HG03432 (cell line): ENCODE measurements around the gene ABLIM1.

Experiments
- ATAC-seq: cut with Tn5 transposase; IDR thresholded peaks from one replicate; pipeline ENCODE4 v1.9.1; 2021; ENCODE audit warnings: mild to moderate bottlenecking, moderate library complexity; ENCODE audit not compliant: unreplicated experiment

The ABLIM1 gene

DNA sequence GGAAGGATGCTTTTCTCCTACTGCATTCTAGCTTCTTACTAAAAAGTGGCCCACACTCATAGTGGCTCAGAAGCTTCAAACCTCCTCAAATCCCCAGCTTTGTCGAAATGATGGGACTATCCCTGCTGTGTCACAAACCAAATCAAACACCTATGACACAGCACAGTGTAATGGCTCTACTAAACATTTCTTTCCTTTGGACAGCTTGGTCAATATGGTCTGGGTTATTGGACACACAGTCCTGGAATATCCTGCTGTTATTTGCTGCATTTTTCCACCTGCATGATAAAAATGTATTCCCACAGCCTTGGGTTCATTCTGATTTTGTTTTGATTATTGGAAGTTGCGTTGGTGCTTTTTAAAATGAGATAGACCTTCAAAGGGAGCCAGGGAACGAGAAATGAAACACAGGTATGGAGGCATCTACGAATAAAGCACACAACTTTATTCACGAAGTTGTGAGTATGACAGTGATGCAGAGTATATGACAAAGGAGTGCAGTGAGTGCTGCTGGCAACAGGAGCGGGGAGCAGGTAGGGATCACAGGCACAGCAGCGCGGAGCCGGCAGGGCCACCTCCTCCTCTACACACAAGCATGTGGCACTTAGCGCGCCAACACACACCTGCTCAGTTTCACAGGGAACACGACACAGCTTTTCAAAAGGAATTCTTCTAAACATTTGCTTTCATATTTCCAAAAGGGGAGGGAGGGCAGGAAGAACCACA, 227.2 kb downstream of the ABLIM1 start:
- ATAC-seq = no peak

DNA sequence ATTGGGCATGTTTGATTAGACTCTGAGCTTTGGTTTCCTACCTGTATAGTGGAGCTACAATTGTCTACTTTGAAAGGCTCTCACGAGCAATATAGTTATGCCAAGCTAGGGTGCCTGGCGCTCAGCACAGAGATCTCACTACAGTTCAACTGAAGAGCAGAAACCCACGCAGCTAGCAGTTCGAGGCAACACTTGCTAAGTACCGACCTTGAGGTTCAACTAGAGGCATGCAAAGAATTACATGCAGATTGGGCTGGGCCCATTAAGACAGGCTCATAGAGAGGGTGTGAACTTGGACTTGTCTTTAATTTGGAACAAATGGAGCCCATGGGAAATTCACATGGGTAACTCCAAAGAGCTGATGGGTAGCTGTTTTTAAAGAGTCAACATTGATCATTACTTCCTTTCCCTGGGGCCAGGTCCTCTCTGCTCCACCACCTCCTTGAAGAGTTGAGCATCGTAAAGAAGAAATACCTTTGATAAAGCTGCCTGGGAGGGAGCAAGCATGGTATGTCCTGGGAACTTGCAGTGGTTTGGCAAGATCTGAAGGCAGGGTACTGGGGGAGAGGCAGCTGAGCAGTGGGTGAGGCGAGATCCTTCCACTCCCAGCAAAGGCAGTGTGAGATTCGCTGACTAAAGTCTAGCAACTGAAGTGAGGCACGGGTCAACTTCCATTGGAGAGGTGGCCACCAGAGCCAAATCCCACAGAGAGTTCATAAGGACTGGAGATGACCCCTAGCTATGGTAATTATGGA, 228.3 kb downstream of the ABLIM1 start:
- no peak for ATAC-seq

DNA sequence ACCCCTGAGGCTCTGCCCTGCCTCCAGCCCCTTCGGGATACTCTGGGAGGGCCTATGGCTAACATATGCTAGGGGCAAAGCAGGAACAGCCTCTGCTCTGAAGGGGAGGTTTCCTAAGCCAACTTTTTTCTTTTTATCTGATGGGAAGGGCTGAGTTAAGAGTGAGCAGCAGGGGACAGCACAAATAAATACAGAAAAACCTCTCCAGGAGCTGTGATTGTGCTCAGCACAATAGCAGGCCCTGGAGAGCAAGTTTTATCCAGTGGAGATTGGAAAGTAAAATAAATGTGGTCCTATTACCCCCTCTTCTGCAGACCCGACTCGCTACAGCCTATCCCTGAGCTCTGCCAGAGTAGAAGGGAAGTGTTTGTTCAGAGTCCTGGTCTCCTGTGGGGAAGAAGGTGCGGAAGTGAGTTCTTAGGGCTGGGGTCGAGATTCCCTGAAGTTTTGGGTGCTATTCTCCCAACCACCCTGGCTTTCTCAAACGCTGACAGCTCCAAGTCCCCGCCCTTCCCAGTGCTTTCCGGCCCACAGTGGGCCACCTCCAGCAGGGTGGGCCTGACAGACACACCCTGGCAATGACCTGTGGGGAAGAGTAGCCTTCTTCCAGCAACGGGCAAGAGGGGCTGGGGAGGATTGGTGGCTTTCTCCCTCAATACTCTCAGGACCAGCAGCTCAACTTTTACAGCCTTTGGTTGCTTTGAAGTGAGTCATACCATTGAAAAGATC, 230.8 kb downstream of the ABLIM1 start:
- no peak for ATAC-seq

DNA sequence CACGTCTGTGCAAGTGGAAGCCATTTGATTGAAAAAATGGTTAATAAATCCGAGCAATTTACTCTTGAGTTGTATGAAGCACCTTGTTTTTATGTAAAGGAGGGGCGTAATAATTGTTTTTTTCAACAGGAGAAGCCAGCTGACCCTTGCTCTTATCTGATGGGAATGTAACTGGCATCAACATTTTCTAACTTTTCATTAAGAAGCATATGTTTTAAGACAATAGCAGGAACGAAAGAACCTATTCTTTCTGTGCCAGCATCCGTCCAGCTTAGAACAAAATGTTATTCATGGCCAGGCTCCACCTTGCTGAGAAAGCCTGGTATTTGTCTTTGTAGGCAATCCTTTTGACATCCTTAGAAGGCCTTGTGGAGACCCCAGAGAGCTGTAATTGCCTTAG, 231.6 kb downstream of the ABLIM1 start:
- ATAC-seq = no peak

DNA sequence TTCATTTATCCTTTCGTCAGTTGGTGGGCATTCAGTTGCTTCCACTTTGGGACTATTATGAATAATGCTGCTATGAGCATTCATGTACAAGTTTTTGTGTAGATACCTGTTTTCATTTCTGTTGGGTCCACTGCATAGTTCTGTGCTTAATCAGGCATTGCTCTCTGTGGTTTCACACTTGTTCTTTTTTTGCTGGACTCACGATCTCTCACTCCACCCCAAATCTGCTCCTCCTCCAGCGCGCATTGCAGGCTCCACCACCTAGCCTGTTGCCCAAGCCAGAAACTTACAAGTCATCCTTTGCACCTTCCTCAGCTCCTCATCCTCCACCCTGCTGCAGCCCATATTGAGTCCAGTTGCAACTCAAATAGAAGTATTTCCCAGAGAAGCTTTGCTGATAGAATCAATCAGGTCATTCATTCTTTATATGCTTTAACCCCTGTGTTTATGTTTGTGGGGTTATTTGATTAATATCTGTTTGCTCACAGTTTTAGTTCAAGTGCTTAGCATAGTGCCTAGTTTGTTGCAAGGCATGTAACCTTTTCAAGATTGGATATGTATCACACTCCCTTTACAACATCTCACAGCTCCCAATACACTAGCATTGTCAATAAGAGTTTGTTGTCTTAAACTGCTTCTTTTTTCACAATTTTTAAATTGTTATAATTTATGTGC, 237.1 kb downstream of the ABLIM1 start:
- ATAC-seq = no peak

DNA sequence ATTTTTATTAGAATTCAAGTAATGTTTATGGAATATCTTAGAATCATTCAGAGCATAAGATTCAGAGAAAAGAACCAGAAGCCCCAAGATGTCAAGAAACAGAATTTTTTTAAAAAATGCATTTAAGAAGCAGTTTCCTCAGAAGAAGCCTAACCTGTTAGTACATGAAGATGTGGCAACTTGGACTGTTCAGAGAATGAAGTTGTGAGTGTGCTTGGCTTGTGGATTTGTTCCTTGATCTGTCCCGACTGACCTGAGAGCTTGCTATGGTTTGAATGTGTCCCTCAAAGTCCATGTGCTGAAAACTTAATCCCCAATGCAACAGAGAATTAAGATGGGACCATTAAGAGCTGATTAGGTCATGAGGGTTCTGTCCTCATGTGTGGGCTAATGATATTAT, 240.0 kb downstream of the ABLIM1 start:
- ATAC-seq = no peak

DNA sequence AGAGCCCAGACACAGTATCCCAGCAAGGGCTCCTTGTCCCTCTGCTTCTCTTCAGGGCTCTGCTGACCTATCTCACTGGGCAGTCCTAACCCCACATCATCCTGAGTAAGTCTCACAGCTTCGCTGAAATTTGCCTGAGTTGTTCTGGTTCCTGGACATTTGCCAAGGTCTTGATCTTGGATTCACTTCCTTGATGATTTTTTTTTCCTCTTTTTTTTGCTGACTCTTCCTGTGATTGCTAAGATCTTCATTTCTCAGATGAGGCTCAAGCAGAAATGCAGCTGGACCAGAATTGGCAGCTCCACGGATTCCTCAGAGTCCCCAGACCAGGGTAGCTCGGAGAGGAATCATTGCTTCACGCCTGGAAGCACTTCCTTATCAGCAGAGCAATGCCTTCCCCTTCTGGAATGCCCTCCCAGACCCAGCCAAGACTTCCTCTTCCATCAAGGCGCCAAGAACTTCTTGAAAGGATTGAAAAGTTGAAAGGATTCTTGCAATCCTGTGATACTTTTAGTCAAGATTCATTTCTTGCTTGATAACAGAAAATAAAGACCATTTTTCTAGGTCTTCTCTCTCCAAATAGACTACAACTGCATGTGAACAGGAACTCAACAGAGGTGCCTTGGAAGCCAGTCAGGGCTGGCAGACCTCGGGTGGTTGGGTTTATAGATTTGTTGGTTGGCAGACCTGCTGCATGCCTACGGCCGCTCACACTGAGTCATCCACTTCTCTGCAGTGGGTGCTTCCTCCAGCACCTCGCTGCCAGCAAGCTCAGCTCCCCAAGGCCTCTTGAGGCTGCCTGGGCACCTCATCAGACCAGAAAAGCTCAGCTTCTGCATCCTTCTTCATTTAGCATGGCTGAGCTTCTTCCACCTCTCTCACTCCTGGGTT, 244.9 kb downstream of the ABLIM1 start:
- ATAC-seq = no peak

DNA sequence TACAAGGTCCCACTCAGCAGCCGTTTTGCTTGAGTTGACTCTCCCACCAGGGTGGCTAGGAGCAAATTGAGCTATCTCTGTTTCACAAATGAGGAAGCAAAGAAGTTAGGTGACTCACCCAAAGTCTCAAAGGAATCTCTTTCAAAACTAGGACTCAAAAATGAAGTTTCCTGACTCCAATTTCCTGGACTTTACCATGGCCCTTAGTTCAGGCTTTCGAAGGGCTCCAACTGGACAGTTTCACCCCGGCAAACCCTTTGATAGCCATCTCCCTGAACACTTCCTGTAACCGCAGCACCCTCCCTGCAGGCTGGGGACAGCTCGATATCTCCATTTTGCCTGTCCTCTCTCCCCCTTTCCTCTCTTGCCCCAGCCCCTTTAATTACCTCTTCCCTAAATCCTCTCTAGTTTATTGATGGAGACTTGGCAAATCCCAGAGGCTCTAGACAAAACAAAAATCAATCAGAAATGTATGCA, 249.1 kb downstream of the ABLIM1 start:
- ATAC-seq = no peak

DNA sequence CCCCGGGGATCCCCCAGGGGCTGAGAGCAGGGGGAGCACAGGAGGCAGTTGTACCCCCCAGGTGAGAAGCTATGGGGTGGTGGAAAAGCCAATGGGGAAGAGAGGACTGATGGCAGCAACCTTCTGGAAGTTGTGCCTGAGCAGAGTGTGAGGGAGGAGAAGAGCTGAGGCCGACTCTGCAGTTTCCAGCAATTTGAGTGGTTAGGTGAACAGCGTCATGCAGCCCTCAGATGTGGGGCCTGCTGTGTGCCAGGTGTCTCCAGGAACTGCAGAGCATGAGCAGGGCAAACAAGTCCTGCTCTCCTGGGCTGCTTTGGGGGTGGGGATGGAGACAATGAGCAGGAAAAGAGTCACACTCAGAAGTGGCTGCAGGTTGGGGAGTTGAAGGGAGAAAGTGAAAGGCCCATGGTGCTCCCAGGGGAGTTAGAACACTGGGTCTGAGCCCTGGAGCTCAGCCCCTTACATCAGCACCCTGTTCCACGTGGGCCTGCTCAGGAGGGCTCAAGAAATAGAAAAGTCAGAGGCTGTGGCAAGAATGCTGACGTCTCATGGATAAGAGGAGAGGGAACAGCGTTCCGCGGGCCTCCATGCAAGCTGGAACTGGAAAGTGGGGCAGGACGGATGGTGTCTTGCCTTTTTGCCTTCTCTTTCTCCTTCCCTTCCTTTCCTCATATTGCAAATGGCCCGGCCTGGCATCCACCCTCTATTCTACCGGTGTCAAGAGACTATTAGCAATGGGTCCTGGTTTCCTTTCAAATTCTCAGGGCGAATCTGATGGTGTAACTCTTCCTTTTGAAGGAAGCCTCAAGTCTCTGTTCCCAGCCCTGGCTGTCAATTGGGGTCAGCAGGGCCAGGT, 249.7 kb downstream of the ABLIM1 start:
- ATAC-seq = peak; percentile 40

DNA sequence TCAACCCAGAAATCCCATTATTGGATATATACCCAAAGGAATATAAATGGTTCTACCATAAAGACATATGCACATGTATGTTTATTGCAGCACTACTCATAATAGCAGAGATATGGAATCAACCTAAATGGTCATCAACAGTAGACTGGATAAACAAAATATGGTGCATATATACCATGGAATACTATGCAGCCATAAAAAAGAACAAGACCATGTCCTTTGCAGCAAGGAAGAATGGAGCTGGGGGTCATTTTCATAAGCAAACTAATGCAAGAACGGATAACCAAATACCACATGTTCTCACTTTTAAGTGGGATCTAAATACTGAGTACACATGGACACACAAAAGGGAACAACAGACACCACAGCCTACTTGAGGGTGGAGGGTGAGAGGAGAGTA, 251.6 kb downstream of the ABLIM1 start:
- ATAC-seq = no peak

DNA sequence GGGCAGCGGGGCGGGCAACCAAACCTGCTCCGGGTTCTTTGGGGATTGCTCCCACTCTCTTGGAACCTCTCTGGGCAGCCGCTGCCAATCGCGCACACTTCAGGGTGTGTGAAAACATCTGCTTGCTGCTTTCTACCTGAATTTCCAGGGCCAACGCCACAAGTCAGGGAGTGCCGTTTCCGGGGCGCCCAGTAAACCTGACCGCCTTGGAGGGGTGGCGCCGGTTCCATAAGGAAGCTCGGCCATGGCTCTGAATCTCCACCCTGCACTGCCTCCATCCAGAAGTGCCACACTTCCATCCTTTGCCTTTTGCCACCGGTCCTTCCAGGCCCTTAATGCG, 253.1 kb downstream of the ABLIM1 start:
- ATAC-seq = no peak

DNA sequence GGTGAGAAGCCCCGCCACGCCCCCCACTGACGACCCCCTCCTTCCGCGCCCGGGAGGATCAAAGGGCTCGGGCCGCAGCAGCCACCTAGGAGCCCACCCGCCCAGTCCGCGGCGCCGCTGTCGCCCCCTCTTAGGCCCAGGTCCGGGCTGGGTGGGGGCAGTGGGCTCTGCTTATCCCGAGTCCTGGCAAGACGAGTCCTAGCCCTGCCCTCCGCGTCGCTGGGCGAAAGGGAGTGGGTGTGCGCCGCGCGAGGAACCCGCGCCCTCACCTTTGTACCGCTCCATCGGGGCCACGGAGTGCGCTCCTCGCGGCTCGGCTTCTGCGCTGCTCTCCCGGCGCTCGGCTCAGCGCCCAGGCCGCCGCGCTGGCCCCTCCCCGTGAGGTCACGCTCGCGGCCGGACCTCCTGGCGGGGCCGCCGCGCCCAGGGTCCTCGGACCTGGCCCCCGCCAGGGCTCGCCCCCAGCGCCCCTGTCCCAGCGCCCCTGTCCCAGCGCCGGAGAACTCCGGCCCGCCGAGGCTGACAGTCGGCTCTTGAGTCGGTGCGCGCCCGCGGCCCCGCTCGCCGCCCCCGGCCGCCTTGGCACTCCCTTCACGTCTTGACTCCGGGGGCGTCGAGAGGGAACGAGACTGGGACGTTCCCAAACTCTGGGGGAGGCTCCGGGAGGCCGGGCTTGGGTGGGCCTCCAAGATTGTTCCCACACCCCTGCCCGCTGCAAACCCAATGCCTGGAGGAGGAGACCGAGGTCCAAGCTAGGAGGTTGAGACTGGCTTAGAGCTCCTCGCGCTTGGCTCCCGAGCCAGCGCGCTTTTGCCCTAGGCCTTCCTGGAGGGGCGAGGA, 253.7 kb downstream of the ABLIM1 start, which contains the start of gene AFAP1L2:
Gene AFAP1L2, minus strand, starts transcription at position 332 of the 840 bp plus-strand sequence. Its CDS starts 47 bp downstream, at position 285.
- peak; percentile 59 for ATAC-seq

DNA sequence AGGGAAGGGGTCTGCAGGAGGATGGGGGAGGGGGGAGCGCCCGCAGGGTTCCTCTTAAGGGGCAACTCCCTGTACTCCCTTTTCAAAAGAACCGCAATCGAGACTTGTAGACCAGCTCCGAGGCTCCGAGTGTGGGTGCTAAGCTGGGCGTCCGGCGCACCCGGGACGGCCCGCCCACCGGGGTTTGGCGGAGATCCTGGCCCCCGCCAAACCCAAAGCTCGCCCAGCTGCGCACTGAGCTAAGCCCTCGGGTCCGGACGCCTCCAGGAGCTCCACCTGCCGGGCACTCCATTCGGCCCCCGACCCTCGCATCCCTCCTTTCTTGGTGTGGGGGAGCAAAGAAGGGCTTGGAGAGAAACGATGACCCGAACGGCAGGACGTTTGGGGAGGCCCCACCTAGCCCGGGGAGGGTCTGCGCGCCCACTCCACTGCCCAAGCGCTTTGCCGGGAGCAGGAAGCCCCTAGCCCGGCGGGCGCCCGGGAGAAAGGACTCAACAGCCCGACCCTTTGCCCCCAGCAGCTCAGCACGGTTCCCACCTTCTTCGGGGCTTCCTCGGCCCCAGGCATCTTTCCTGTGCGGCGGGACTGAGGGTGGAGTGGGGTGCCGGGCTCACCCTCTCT, 254.4 kb downstream of the ABLIM1 start:
- peak; percentile 48 for ATAC-seq

DNA sequence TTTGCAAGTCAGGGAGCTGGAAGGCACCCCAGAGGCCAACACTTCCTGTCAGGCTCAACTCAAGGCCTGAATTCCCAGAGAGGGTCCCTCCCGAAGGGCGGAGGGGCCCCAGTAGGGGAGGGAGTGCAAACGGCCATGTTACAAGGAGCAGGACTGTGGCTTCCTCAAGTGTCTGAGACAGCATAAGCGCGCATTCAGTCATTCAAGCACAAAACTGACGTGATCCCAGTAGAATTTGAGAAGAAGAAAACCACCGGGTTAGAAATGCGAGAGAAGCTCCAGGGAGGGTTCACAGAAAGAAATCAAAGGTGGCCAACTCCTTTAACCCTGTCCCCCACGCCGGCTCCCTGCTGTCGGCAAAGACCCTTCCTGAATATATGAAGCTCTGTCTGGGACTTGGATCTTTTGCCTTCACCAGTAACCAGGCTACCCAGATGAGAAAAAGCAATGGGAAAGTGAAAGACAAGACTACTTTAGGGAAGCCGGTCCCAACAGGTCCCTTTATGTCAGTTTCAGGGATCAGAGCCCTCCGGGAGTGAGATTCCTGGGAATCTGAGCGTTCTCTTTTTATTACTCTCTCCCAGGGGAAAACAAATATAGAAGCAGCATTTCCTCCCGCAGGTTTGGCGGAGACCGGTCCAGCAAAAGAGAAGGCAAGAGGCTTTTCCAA, 255.1 kb downstream of the ABLIM1 start:
- no peak for ATAC-seq

DNA sequence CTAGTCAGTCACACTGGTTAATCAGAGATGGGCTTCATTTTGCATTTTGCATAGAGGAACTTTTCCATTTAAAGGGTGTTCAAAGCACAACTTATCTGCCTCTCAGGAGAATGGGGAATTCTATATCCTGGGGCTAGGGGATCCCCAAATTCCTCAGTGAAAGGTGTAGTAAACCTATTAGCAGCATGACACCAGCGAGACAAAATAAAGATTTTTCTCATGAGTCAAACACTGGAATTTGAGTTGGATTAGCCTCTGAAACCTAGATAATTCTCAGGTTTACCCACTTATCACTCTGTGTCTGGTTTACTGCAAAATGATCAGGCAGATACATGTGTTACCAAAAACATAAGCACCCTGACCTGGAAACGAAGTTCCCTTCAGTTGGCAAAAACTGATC, 255.8 kb downstream of the ABLIM1 start:
- ATAC-seq = no peak

DNA sequence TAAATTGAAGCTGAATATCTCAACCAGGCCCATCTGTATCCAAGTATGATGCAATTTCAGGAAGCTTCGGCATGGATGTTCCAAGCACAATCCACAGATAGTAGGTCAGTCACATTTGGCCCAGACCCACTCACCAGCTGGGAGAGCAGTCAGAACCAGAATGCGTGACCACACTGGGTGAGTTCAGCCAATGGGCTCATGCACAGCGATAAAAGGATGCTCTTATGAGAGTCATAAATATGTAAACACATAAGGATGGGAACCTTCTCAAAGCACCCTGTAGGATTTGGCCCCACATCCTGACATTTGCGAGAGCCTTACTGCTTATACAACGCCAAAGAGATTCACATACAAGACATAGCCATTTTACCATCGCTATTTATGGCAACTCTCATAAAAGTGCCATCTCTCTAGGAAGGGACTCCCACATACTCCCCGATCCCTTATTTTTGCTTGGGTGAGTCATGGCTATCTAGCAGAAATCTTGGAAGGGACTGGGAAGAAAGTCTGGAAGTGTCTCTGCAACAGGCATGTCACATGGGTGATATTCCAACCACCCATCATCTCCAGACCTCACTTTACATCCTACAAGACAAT, 256.8 kb downstream of the ABLIM1 start:
- no peak for ATAC-seq

DNA sequence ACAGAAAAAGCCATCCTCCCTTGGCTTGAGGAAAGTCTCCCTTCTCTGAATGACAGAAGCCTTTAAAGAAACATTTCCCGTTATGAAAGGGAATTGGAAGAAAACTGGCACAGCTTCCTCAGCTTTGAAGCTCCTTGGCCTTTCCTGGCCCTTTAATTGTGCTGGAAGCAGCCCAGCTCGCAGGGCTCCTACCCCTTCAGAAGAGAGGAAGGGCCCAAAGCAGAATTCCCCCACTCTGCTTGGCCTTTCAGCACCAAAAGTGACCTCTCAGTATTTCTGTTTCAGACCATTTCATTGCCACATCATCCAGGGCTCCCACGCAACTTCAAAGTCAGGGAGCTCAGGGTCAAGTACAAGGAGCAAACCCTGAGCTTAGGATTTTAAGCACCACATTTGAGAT, 258.0 kb downstream of the ABLIM1 start:
- ATAC-seq = no peak
